Measurements from ENCODE around the gene TSPAN11. TPM values are rescaled to one million over a fixed set of nuclear protein-coding genes. Genes with fewer than 3 reads are reported as not detected.

Gene TSPAN11
- total and polyA plus RNA-seq, 4 donors: 0.13 to 1.2 (median 0.44) TPM

- TF ChIP-seq ATF3 (IDR thresholded peaks at IDR 0.05) (no peak), RXRA (IDR thresholded peaks at IDR 0.05) (no peak), GABPA (IDR thresholded peaks at IDR 0.05 in 1 of 2, conservative IDR thresholded peaks at IDR 0.05 in 1 of 2) (no peak), MAX (IDR thresholded peaks at IDR 0.05) (no peak), HNF4G (IDR thresholded peaks at IDR 0.05) (no peak)
Observed at GRCh38 chr12:30982413-30982812, 55.9 kb downstream of the TSPAN11 start (continued).

- Histone ChIP-seq H3K4me3 (ENCODE audit: low read depth in 1 of 3, low read length in 3 of 3) (no peak overlapping the region), H3K4me1 (ENCODE audit: control insufficient read depth in 4 of 4, insufficient read depth in 4 of 4, low read length in 3 of 4) (no peaks in the 10 kb centered on the region), H3K27ac (ENCODE audit: low read depth in 1 of 2, low read length in 2 of 2) (no peak overlapping the region), H3K9ac (ENCODE audit: low read depth in 1 of 2, low read length in 2 of 2) (no peak overlapping the region), H3K27me3 (ENCODE audit: control insufficient read depth in 4 of 4, insufficient read depth in 4 of 4, low read length in 3 of 4) (no peaks in the 10 kb centered on the region), H3K36me3 (ENCODE audit: control insufficient read depth in 4 of 4, insufficient read depth in 3 of 4, low read depth in 1 of 4, low read length in 3 of 4) (no peaks in the 10 kb centered on the region), H3K9me3 (ENCODE audit: control insufficient read depth in 4 of 4, low read length in 3 of 4) (no peaks in the 10 kb centered on the region)
- DNase-seq (ENCODE audit: low spot score): peak; percentile 51
- WGBS: 48% methylated on average over 7 of the region's 7 CpGs
- TF ChIP-seq TAF1 (conservative IDR thresholded peaks at IDR 0.05): no peak
- TF ChIP-seq GABPA (IDR thresholded peaks at IDR 0.05 in 1 of 2, conservative IDR thresholded peaks at IDR 0.05 in 1 of 2): no peak
- no peak for TF ChIP-seq REST (IDR thresholded peaks at IDR 0.05)
- no peak for TF ChIP-seq NR2F2 (IDR thresholded peaks at IDR 0.05)
- TF ChIP-seq HNF4G (IDR thresholded peaks at IDR 0.05): no peak
- TF ChIP-seq CTCF (IDR thresholded peaks at IDR 0.05; ENCODE audit: low read depth, low read length, missing input control): peak; percentile 66
- no peak for TF ChIP-seq ATF3 (IDR thresholded peaks at IDR 0.05)
- no peak for TF ChIP-seq SP1 (IDR thresholded peaks at IDR 0.05)
- TF ChIP-seq RXRA (IDR thresholded peaks at IDR 0.05): no peak
- TF ChIP-seq JUND (IDR thresholded peaks at IDR 0.05): no peak
- peak; percentile 75 to 85 for TF ChIP-seq RAD21 (IDR thresholded peaks at IDR 0.05)
- TF ChIP-seq HNF4A (conservative IDR thresholded peaks at IDR 0.05): no peak
- TF ChIP-seq ZBTB33 (IDR thresholded peaks at IDR 0.05): no peak
- no peak for TF ChIP-seq FOXA2 (IDR thresholded peaks at IDR 0.05)
Observed at GRCh38 chr12:30985814-30986452, 59.4 kb downstream of the TSPAN11 start.
